Peyer's patch (tissue), 4 donors: ENCODE results near the gene GID8. TPM values are rescaled to one million over a fixed set of nuclear protein-coding genes. Genes with fewer than 3 reads are reported as not detected.
A peak's percentile ranks its signal among the peaks of the same experiment; 100 is the strongest.

Experiments used
- DNase-seq, 3 donors: peaks; one replicate each; pipeline ENCODE4 v3.0.0-alpha.2; 2017 to 2019
- H3K27ac ChIP-seq, 4 donors: fragments of 200-600 bp; sonication (generic); one replicate each; pipeline ENCODE4 v1.5.1; 2016 to 2019
- H3K27me3 ChIP-seq, 2 donors: fragments of 200-600 bp; sonication (generic); one replicate each; pipeline ENCODE4 v1.5.1; 2019
- H3K36me3 ChIP-seq, 3 donors: fragments of 200-600 bp; sonication (generic); one replicate each; pipeline ENCODE4 v1.5.1; 2016 to 2019
- H3K4me1 ChIP-seq, 4 donors: fragments of 200-600 bp; sonication (generic); one replicate each; pipeline ENCODE4 v1.5.1; 2016 to 2019
- H3K4me3 ChIP-seq, 4 donors: fragments of 200-600 bp; sonication (generic); 1 replicate in 3 of 4; 2 replicates in 1 of 4; pipeline ENCODE4 v1.5.1; 2016 to 2019; ENCODE audit warnings: mild to moderate bottlenecking in 1 of 4
- H3K9me3 ChIP-seq, 4 donors: fragments of 200-600 bp; sonication (generic); one replicate each; pipeline ENCODE4 v1.5.1; 2016 to 2019; ENCODE audit warnings: mild to moderate bottlenecking in 1 of 4
- POLR2A ChIP-seq, 2 donors: fragments of 450-650 bp; IDR thresholded peaks; one replicate each; pipeline ENCODE4 v1.5.1; 2017; ENCODE audit warnings: antibody characterized with exemption in 2 of 2, mild to moderate bottlenecking in 2 of 2, moderate library complexity in 2 of 2
- total RNA-seq, 4 donors: library from RNA; depleted of rRNA; stranded (reverse); fragments of >200 nt; gene quantifications; one replicate each; pipeline ENCODE4 v1.1.0, GENCODE V29; 2016
- TF ChIP-seq, protein P1 (sequence below), 6 experiments: fragments of 450-650 bp in 4 of 6; fragments of 200-600 bp in 2 of 6; sonication (generic) in 1 of 6; IDR thresholded peaks; one replicate each; pipeline ENCODE4 v1.5.1; 2017 to 2019; ENCODE audit warnings: antibody characterized with exemption in 6 of 6, mild to moderate bottlenecking in 3 of 6, moderate library complexity in 1 of 6

GID8 gene
- total RNA-seq, 4 donors from 2014 or later, result 22.3 to 26.5 (median 24.0) TPM

DNA sequence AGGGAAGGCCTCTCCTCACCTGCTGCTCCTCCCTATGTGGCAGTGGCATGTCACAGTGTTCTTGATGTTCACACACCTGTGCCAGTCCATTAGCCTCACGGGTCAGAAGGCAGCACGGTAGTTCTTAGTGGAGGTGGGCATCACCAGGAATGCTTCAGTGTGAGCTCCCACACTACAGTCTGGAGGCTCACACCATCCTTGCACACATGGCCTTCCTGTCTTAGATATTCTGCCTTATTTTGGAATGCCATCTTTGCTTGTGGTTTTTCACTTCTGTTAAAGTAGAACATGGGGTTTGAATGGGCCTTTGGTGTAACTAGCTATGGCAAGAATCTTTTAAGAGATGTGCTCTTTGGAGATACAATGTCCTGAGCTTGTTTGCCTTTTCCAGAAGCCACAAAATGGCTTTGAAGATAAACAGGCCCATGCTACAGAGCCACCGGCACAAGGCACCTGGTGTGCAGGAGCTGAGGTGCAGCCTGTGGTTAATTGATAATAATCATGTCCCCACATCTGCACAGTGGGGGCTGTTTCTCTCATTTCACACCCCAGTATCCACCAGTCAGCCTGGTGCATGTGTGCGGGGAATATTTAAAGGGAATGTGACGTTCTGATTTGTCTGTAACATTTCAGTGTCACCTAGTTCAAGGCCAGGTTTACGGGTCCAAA, 11.3 kb downstream of the GID8 start:
- Histone ChIP-seq H3K9me3 (no peaks in the 10 kb centered on the region), H3K36me3 (peaks cover 0 to 63% (median 0%) of the 10 kb centered on the region in 3 donors), H3K27me3 (no peaks in the 10 kb centered on the region), H3K4me1 (peaks cover 0 to 25% (median 17%) of the 10 kb centered on the region in 4 donors), H3K27ac (no peak overlapping the region), H3K4me3 (no peak overlapping the region)
- no peak for TF ChIP-seq POLR2A (IDR thresholded peaks at IDR 0.05)
- TF ChIP-seq, protein P1, sequence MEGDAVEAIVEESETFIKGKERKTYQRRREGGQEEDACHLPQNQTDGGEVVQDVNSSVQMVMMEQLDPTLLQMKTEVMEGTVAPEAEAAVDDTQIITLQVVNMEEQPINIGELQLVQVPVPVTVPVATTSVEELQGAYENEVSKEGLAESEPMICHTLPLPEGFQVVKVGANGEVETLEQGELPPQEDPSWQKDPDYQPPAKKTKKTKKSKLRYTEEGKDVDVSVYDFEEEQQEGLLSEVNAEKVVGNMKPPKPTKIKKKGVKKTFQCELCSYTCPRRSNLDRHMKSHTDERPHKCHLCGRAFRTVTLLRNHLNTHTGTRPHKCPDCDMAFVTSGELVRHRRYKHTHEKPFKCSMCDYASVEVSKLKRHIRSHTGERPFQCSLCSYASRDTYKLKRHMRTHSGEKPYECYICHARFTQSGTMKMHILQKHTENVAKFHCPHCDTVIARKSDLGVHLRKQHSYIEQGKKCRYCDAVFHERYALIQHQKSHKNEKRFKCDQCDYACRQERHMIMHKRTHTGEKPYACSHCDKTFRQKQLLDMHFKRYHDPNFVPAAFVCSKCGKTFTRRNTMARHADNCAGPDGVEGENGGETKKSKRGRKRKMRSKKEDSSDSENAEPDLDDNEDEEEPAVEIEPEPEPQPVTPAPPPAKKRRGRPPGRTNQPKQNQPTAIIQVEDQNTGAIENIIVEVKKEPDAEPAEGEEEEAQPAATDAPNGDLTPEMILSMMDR (IDR thresholded peaks at IDR 0.05), result no peak
- DNase-seq, result no peak

DNA sequence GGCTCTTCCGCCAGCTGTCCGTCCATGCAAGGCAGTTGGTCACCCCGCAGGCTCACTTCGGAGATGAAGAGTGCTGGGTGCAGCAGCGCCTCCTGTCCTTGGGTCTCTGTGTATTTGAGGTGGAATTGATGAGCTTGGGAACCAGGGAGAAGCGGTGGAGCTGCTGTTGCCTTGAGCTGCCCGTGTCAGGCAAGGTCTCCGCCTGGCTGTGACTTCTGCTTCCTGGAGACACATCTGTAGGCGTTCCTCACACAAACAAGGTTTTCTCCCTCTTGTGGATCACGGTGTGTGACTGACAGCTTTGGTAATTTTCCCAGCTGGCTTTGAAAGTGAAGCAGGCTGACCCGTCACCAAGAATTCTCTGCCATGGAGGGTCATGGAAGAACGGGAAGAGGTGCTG, 12.0 kb downstream of the GID8 start:
- Histone ChIP-seq H3K4me1 (peaks cover 0 to 31% (median 23%) of the 10 kb centered on the region in 4 donors), H3K27me3 (no peaks in the 10 kb centered on the region), H3K27ac (no peak overlapping the region), H3K9me3 (no peaks in the 10 kb centered on the region), H3K4me3 (no peak overlapping the region), H3K36me3 (peaks cover 0 to 56% (median 0%) of the 10 kb centered on the region in 3 donors)
- DNase-seq, result no peak
- TF ChIP-seq, protein P1 (IDR thresholded peaks at IDR 0.05), result no peak
- TF ChIP-seq POLR2A (IDR thresholded peaks at IDR 0.05), result no peak

DNA sequence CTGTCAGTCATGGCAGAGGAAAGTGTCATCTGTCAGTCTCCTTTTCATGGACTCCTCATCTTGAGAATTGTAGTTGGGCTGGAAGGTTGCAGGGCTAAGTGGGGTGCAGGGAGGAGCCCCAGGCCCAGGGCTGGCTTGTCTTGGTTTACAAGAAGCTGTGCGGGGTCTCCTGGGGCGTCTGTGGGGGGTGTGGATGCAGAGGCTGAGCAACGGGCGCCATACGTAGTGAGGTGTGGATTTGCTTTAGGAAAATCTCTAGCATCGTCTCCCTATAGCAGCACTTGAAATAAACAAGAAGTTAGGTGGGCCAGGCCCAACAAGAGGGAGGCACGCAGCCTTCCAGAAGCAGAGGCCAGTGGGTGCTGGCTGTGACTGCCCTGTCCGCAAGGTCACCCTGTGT, 12.8 kb downstream of the GID8 start:
- no peak for DNase-seq
- Histone ChIP-seq H3K4me3 (no peak overlapping the region), H3K27me3 (no peaks in the 10 kb centered on the region), H3K36me3 (peaks cover 0 to 48% (median 0%) of the 10 kb centered on the region in 3 donors), H3K4me1 (peaks cover 0 to 31% (median 23%) of the 10 kb centered on the region in 4 donors), H3K27ac (no peak overlapping the region), H3K9me3 (no peaks in the 10 kb centered on the region)
- TF ChIP-seq, protein P1 (IDR thresholded peaks at IDR 0.05), result no peak
- TF ChIP-seq POLR2A (IDR thresholded peaks at IDR 0.05), result no peak

DNA sequence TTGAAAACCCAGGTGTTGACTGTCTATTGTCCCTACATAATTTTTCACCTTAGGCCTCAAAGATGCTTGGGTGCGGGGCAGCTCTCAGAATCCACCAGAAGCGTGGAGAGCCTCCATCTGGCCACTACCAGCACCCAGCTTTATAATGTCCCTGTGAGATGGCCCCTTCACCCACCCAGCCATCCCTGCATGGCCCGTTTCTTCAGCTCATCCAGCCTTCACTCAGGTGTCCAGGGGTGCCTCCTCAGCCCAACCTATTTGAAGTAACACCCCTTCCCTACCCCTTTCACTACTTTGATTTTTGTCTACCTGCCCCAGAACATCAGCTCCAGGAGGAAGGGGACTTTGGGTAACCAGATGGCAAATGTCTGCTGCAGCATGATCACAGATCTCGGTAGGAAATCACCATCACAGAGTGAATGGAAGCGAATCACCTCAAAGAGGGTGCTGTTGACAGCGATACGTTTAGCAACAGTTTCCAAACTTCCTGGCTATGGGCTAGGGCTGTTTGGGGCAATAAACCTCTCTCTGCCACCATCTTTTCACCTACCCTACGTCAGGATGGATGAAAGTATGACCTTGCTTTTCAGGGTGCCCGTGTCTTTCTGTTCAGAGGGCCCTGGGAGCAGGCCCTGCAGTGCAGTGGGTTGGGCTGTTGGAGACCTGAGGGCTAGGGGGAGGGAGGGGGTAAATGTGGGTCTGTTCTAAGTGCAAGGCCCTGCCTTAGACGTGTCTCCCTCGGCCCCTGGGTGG, 13.4 kb downstream of the GID8 start:
- Histone ChIP-seq H3K4me1 (peaks cover 0 to 31% (median 23%) of the 10 kb centered on the region in 4 donors), H3K9me3 (no peaks in the 10 kb centered on the region), H3K27ac (no peak overlapping the region), H3K27me3 (no peaks in the 10 kb centered on the region), H3K4me3 (no peak overlapping the region), H3K36me3 (peaks cover 0 to 42% (median 0%) of the 10 kb centered on the region in 3 donors)
- DNase-seq, result no peak
- TF ChIP-seq, protein P1 (IDR thresholded peaks at IDR 0.05), result no peak
- no peak for TF ChIP-seq POLR2A (IDR thresholded peaks at IDR 0.05)

DNA sequence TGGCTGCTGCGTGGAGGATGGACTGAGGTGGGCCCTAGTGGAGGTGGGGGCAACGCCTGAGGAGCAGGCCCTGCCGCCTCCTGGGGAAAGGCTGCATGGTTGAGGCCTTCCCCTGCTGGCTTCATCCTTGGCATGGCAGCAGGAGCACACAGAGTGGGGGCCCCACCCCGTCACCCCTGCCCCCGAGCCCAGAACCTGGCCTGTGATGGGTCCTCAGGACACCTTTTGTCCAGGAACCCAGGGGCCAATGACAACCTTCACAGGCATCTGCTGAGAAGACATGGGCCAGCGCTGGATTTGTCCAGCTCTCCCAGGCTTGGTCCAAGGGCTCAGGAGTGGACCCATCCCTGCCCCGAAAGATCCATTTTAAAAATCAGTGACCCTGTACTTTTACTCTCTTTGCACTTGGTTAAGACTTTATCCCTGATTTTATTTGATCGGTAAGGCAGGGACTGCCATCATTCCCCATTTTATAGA, 14.0 kb downstream of the GID8 start:
- H3K4me3 ChIP-seq, result peak overlapping the region; percentile 26 to 58 (median 40)
- peaks cover 0 to 31% (median 23%) of the 10 kb centered on the region in 4 donors for H3K4me1 ChIP-seq
- no peaks in the 10 kb centered on the region for H3K9me3 ChIP-seq
- H3K36me3 ChIP-seq, result peaks cover 0 to 36% (median 0%) of the 10 kb centered on the region in 3 donors
- DNase-seq, result no peak
- no peak for TF ChIP-seq POLR2A (IDR thresholded peaks at IDR 0.05)
- TF ChIP-seq, protein P1 (IDR thresholded peaks at IDR 0.05), result no peak
- H3K27ac ChIP-seq, result peak overlapping the region in 3 of 4 donors; percentile 80 to 90 (median 88)
- no peaks in the 10 kb centered on the region for H3K27me3 ChIP-seq
